ENCODE measurements around the gene TRIP4. TPM values are rescaled to one million over a fixed set of nuclear protein-coding genes. Genes with fewer than 3 reads are reported as not detected.
"Not testable (repeated sequence)": the region's sequence is repeated elsewhere in the genome, so short reads cannot be mapped to it uniquely, and the experiment has no call there.

TRIP4 gene
- total RNA-seq, 2 donors from 2014 or later, result 11.7 to 15.5 TPM

DNA sequence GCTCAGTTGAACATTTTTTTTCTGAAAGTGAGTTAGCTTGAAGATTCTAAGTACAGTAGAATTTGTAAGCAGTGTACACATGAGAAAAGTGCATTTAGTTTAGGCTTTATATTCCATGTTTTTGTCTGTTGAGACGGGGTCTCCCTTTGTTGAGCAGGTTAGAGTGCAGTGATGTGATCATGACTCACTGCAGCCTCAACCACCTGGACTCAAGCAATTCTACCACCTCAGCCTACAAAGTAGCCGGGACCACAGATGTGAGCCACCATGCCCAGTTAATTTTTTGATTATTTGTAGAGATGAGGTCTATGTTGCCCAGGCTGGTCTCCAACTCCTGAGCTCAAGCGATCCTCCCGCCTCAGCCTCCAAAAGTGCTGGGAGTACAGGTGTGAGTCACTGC is 26.4 kb upstream of the TRIP4 start:
- no peak for TF ChIP-seq POLR2A (IDR thresholded peaks at IDR 0.05)
- TF ChIP-seq, protein P1, sequence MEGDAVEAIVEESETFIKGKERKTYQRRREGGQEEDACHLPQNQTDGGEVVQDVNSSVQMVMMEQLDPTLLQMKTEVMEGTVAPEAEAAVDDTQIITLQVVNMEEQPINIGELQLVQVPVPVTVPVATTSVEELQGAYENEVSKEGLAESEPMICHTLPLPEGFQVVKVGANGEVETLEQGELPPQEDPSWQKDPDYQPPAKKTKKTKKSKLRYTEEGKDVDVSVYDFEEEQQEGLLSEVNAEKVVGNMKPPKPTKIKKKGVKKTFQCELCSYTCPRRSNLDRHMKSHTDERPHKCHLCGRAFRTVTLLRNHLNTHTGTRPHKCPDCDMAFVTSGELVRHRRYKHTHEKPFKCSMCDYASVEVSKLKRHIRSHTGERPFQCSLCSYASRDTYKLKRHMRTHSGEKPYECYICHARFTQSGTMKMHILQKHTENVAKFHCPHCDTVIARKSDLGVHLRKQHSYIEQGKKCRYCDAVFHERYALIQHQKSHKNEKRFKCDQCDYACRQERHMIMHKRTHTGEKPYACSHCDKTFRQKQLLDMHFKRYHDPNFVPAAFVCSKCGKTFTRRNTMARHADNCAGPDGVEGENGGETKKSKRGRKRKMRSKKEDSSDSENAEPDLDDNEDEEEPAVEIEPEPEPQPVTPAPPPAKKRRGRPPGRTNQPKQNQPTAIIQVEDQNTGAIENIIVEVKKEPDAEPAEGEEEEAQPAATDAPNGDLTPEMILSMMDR (IDR thresholded peaks at IDR 0.05), result no peak
- Histone ChIP-seq H3K27ac (no peak overlapping the region), H3K36me3 (replicated peaks in 1 of 2; ENCODE audit: insufficient read depth in 1 of 2, low read depth in 2 of 2) (no peaks in the 10 kb centered on the region), H3K27me3 (no peaks in the 10 kb centered on the region), H3K4me1 (peaks cover 4% of the 10 kb centered on the region), H3K9me3 (no peaks in the 10 kb centered on the region), H3K4me3 (no peak overlapping the region)
- intact Hi-C loops (cut with DNase I), result no loop called here
- WGBS, 2 donors, result 91 to 98% methylated on average over 4 of the region's 4 CpGs
- ATAC-seq, result no peak
- no peak for DNase-seq

DNA sequence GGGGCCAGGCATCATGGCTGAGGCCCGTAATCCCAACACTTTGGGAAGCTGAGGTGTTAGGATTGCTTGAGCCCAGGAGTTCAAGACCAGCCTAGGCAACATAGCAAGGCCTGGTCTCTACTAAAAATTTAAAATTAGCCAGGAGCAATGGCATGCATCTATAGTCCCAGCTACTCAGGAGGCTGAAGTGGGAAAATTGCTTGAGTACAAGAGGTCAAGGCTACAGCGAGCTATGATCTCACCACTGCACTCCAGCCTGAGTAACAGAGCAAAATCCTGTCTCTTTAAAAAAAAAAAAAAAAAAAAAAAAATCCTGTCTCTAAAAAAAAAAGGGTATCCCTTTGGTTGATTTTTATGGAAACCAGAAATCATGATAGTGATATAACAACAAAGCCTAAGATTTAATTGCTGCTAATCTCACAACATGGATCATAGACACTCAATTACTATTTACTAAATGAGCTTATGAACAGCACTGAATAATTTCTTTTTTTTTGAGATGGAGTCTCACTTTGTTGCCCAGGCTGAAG is 18.5 kb upstream of the TRIP4 start:
- Histone ChIP-seq H3K9me3 (no peaks in the 10 kb centered on the region), H3K4me3 (no peak overlapping the region), H3K36me3 (replicated peaks in 1 of 2; ENCODE audit: insufficient read depth in 1 of 2, low read depth in 2 of 2) (no peaks in the 10 kb centered on the region), H3K27me3 (no peaks in the 10 kb centered on the region), H3K4me1 (no peaks in the 10 kb centered on the region), H3K27ac (no peak overlapping the region)
- ATAC-seq, result no peak
- DNase-seq, result no peak
- intact Hi-C loops (cut with DNase I), result no loop called here
- TF ChIP-seq POLR2A (IDR thresholded peaks at IDR 0.05), result no peak
- TF ChIP-seq, protein P1 (IDR thresholded peaks at IDR 0.05), result no peak
- 71 to 93% methylated on average over 2 of the region's 2 CpGs for WGBS, 2 donors

DNA sequence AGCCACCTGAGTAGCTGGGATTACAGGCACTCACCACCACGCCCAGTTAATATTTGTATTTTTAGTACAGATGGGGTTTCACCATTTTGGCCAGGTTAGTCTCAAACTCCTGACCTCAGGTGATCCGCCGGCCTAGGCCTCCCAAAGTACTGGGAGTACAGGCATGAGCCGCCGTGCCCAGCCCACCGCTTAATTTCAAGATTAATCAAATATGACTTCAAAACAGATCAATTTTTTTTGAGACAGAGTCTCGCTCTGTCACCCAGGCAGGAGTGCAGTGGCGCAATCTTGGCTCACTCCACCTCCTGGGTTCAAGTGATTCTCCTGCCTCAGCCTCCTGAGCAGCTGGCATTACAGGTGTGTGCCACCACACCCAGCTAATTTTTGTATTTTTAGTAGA is 16.3 kb upstream of the TRIP4 start:
- whole genome bisulfite sequencing, 2 donors, result 98 to 100% methylated on average over 8 of the region's 8 CpGs
- DNase-seq; H3K4me1 ChIP-seq; intact Hi-C loops (cut with DNase I); H3K27ac ChIP-seq; ATAC-seq; H3K27me3 ChIP-seq; H3K9me3 ChIP-seq; H3K4me3 ChIP-seq; H3K36me3 ChIP-seq (replicated peaks in 1 of 2; ENCODE audit: insufficient read depth in 1 of 2, low read depth in 2 of 2): not testable (repeated sequence)

DNA sequence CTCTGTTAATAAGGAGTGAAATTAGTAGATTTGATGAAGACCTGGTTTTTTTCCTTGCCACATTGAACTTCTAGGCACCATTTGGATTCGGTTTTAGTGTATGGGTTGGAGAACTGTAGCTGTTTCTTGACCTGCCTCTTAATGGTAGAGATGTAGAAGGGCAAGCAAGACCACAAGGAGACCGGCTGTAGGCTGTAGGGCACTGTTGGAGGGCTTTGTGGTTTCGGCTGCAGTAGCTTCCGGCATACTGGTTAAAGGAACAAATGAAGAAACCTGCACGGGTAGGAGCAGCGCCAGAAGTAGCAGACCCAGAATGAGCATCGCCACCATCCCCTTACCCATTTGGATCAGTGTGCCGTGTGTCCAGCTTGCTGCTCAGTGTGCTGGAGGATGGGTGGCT is 14.3 kb upstream of the TRIP4 start:
- Histone ChIP-seq H3K36me3 (replicated peaks in 1 of 2; ENCODE audit: insufficient read depth in 1 of 2, low read depth in 2 of 2) (no peaks in the 10 kb centered on the region), H3K9me3 (no peaks in the 10 kb centered on the region), H3K4me1 (no peaks in the 10 kb centered on the region), H3K27ac (no peak overlapping the region), H3K27me3 (no peaks in the 10 kb centered on the region), H3K4me3 (no peak overlapping the region)
- ATAC-seq, result no peak
- no peak for DNase-seq
- TF ChIP-seq POLR2A (IDR thresholded peaks at IDR 0.05), result no peak
- TF ChIP-seq, protein P1 (IDR thresholded peaks at IDR 0.05), result no peak
- WGBS, 2 donors, result 88 to 93% methylated on average over 8 of the region's 8 CpGs
- intact Hi-C loops (cut with DNase I), result no loop called here

DNA sequence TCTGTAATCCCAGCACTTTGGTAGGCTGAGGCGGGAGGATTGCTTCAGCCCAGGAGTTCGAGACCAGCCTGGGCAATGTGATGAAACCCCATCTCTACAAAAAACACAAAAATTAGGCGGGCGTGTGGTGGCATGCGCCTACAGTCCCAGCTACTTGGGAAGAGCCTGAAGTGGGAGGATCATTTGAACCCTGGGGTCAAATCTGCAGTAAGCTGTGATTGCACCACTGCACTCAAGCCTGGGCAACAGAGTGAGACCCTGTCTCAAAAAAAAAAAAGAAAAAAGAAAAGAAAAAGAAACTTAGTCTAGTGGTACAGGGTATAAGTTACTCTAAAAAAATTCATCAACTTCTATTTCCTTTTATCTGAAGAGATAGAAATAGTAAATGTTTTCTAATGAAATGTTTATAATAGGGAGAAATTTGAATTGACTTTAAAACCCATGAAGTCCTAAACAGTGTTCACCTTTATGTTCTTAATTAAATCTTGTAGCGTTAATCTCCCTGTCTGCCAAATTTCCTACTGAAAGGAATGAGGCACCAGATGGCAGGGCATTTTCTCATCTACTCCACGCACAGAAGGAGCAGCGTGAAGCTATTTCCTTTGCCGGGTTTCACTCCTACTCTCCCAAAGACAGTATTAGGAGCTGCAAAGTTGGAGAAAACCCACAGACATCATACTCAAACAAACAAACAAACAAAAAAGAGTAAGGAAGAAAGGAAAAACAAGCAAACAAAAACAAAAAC is 8.2 kb upstream of the TRIP4 start:
- Histone ChIP-seq H3K27me3 (no peaks in the 10 kb centered on the region), H3K4me1 (peaks cover 13% of the 10 kb centered on the region), H3K36me3 (replicated peaks in 1 of 2; ENCODE audit: insufficient read depth in 1 of 2, low read depth in 2 of 2) (no peaks in the 10 kb centered on the region), H3K9me3 (no peaks in the 10 kb centered on the region), H3K4me3 (no peak overlapping the region), H3K27ac (no peak overlapping the region)
- 66 to 72% methylated on average over 9 of the region's 9 CpGs for WGBS, 2 donors
- no peak for TF ChIP-seq POLR2A (IDR thresholded peaks at IDR 0.05)
- TF ChIP-seq, protein P1 (IDR thresholded peaks at IDR 0.05), result no peak
- ATAC-seq (no peak), DNase-seq (no peak)
- intact Hi-C loops (cut with DNase I), result no loop called here

DNA sequence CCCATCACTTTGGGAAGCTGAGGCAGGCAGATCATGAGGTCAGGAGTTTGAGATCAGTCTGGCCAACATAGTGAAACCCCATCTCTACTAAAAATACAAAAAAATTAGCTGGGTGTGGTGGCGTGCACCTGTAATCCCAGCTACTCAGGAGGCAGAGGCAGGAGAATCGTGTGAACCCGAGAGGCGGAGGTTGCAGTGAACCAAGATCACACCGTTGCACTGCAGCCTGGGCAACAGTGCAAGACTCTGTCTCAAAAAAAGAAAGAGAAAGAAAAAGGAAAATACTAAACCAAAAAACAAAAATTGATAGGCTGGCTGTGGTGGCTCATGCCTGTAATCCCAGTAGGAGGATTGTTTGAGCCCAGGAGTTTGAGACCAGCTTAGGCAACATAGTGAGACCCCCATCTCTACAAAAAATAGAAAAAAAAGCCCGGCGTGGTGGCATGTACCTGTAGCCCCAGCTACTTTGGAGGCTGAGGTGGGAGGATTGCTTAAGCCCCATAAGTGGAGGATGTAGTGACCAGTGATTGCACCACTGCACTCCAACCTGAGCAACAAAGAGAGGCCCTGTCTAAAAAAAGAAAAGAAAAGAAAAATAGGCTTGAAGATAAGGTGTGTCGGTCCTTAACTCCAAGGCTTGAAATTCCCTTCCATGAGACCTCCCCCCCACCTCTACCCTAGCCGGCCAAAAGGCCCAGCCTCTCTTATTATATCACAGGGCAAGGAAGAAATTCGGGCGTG is 7.3 kb upstream of the TRIP4 start:
- H3K27ac ChIP-seq; H3K4me3 ChIP-seq; intact Hi-C loops (cut with DNase I); DNase-seq; H3K36me3 ChIP-seq (replicated peaks in 1 of 2; ENCODE audit: insufficient read depth in 1 of 2, low read depth in 2 of 2); H3K9me3 ChIP-seq; ATAC-seq; H3K27me3 ChIP-seq: not testable (repeated sequence)
- H3K4me1 ChIP-seq, result peaks cover 13% of the 10 kb centered on the region
- 60 to 61% methylated on average over 11 of the region's 11 CpGs for WGBS, 2 donors

Data from body of pancreas (tissue), 4 donors.